Skeletal muscle cell (primary cell): ENCODE measurements around the gene GIGYF2.

Experiments used
- DNase-seq: peaks from one replicate; pipeline ENCODE4 v3.0.0-alpha.2; 2010; ENCODE audit warnings: low read depth
- H3K4me3 ChIP-seq: 2 replicates; pipeline ENCODE4 v1.5.1; 2011; ENCODE audit warnings: low read depth, mild to moderate bottlenecking, control low read depth, low read length, moderate library complexity

GIGYF2 gene, protein sequence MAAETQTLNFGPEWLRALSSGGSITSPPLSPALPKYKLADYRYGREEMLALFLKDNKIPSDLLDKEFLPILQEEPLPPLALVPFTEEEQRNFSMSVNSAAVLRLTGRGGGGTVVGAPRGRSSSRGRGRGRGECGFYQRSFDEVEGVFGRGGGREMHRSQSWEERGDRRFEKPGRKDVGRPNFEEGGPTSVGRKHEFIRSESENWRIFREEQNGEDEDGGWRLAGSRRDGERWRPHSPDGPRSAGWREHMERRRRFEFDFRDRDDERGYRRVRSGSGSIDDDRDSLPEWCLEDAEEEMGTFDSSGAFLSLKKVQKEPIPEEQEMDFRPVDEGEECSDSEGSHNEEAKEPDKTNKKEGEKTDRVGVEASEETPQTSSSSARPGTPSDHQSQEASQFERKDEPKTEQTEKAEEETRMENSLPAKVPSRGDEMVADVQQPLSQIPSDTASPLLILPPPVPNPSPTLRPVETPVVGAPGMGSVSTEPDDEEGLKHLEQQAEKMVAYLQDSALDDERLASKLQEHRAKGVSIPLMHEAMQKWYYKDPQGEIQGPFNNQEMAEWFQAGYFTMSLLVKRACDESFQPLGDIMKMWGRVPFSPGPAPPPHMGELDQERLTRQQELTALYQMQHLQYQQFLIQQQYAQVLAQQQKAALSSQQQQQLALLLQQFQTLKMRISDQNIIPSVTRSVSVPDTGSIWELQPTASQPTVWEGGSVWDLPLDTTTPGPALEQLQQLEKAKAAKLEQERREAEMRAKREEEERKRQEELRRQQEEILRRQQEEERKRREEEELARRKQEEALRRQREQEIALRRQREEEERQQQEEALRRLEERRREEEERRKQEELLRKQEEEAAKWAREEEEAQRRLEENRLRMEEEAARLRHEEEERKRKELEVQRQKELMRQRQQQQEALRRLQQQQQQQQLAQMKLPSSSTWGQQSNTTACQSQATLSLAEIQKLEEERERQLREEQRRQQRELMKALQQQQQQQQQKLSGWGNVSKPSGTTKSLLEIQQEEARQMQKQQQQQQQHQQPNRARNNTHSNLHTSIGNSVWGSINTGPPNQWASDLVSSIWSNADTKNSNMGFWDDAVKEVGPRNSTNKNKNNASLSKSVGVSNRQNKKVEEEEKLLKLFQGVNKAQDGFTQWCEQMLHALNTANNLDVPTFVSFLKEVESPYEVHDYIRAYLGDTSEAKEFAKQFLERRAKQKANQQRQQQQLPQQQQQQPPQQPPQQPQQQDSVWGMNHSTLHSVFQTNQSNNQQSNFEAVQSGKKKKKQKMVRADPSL (N-terminal part only)

DNA sequence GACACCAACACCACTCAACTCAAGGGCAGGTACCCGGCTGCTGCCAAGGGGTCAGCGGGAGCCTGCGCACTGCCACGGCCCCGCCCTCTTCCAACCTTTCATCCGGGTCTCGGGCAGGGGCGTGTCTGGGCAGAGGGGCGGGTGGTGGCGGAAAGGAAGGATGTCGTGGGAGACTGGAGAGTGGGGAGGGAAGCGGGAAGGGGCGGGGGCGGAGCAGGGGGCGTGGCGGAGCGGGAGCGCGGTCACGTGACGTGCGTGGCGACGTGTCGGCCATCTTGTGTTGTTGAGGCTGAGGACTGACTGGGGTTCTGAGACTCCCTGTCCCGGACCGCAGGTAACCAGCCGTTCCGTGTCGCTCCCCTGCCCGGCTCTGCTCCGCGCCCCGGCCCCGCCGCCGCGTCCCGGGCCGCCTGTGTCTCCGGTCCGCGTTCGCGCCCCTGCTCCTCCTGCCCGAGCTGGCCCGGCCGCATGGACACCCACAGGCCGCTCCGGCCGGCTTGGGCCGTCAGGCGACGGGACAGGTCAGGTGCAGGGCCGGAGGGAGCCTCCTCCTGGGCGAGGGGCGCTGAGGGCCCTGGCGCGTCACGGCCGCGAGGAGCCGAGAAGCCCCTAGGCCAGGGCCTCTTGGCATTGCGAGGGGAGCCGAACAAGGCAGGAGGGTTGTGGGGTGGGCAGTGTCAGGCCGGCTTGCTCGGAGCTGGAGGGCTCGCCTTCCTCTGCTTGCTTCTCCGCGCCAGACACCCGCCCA, at the start of gene GIGYF2:
GIGYF2 (plus strand) TSS at position 273 of the 748 bp plus-strand sequence. CDS start 37,867 bp downstream, outside the sequence.
- H3K4me3 ChIP-seq, result peak within 1 kb of the TSS; percentile 85
- peak; percentile 83 for DNase-seq

DNA sequence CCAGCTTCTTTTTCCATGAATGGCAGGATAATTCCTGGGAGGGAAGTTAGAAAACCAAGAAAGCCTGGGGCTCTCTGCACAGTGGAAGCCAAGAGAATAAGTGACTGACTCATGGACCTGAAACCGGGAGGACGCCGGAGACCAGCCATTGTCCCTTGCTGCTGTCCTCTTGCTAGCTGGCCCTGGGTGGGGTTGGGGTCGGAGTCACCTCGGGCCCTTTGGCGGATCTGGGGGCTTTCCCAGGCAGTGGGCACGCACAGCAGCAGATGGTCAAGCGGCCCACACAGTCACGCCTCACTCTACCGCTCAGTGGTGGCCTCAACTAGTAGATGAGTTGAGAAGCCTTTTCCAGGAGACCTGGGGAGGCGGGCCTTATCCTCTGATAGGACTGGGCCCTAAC, 48.1 kb upstream of the GIGYF2 start:
- no peak overlapping the region for H3K4me3 ChIP-seq
- DNase-seq, result no peak

DNA sequence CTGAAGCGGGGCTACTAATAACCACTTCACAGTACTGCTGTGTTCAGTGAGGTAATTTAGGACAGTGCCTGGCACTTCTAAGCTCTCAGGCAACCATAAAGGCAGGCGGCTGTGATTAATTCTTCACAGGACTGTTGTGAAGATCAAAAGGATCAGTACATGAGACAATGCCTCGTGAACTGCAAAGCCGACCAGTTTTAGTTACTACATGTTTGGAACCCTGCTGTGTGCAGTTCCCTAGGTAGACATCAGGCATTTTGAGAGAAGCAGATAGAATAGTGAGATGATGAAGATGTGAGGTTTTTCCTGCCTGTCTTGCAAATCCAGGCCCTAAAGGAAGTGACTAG, 44.7 kb upstream of the GIGYF2 start:
- H3K4me3 ChIP-seq, result no peak overlapping the region
- DNase-seq, result no peak

GRCh38 chr2:232653441-232653840, 43.7 kb upstream of the GIGYF2 start:
- DNase-seq, result no peak
- H3K4me3 ChIP-seq, result no peak overlapping the region

DNA sequence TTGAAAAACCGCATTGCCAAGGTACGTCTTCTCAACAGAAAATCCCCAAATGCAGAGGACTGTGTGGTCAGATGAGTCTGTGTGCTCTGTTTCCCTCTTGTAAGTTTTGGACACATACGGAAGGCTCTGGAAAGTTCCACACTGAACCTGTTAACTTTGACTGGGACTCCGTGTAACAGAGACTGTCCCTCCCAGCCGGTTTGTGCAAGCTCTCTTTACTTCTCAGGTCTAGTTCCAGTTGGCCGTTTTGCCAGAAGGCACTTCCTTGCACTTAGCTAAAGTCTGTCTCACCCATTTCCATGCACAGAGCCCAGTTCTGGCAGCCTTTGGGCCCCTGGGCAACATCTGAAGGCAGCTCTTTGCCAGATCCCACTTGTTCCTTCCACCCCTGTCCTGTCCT, 41.7 kb upstream of the GIGYF2 start:
- no peak for DNase-seq
- no peak overlapping the region for H3K4me3 ChIP-seq

DNA sequence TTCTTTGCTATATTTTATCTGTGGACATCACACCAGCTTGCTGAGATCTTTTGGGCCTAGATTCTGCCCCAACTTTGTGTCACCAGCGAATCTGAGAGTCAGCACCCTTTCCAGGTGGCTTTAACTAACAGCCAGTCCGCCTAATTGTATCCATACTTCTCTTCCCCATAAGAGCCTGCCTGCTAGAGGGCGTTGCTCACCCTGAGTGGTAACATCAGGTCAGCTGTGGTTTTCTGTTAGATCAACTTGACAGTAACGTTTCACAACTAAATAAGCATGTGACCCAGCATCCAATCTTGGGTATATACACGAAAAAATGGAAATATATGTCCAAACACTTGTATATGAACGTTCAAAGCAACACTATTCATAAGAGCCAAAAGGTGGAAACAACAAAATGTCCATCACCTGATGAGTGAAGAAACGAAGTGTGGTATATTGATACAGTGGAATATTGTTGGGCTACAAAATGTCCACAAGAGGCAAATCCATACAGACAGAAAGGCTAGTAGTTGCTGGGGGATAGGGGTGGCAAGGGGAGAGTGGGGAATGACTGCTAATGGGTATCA, 38.8 kb upstream of the GIGYF2 start:
- DNase-seq, result no peak
- no peak overlapping the region for H3K4me3 ChIP-seq

- H3K4me3 ChIP-seq, result no peak overlapping the region
- no peak for DNase-seq
These were observed 37.8 kb upstream of the GIGYF2 start for GRCh38 chr2:232659359-232659758.

DNA sequence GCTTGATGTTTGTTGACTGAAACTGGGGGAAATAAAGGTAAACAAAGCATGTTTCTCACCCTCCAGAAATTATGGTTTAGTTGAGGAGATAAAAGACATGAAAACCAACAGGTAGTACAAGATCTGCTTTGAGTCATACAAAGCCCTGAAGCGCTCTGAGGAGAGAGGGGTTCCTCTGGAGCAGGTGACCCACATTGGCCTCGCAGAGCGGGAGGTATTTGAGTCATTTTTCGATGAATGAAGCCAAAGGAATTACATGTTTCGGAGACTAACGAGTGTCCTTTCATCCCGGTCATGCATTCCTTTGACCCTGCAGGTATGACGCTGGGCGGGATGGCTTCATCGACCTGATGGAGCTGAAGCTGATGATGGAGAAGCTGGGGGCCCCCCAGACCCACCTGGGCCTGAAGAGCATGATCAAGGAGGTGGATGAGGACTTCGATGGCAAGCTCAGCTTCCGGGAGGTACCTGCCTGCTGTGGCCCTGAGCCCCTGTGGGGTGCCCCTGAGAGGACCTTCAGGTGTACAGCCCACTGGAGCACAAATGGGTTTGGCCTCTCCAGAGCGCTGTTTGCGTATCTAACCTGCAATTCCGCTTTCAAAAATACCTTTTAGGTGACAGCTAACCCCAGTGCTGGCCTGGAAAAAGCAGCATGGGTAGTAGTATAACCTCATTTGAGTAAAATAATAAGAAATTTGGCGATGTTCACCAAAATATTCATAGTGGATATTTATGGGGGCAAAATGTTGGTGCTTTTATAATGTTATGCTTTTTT, 34.5 kb upstream of the GIGYF2 start:
- no peak overlapping the region for H3K4me3 ChIP-seq
- DNase-seq, result no peak

DNA sequence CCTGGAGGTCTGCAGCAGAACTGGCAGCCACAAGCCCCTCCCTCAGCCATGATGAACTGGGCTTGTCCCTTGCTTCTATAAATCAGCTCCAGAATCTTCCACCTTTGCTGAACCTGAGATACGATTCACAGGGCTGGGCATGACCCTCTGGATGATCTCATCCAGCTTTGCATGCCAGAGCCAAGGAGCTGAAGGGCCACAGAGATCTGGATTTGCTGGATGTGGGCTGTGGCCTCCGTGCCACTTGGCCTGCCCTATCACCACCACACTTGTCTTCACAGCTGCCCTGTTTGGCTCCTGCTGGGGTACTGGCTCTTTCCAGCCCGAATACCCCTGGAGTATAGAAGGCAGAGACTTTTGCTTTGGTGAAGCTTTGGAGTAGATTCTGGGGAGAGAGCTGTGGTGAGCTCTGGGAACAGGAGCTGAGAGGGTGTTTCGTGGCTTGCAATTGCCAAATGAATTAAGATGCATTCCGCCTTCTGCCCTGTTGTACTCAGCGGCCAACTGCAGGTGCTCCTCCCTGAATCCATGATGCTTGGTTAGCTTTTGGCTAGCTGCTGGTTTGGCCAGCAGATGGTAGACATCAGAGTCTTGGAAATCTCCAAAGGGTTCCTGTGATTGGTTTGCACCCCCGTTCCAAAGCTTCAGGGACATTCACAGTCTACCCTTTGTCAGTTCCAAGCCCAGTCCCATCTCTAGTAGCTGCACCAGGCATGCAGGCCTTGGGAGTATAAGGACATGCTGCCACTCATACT, 30.9 kb upstream of the GIGYF2 start:
- no peak overlapping the region for H3K4me3 ChIP-seq
- no peak for DNase-seq

GRCh38 chr2:232667989-232668583, 29.0 kb upstream of the GIGYF2 start:
- no peak for DNase-seq
- no peak overlapping the region for H3K4me3 ChIP-seq

GRCh38 chr2:232668805-232669444, 28.2 kb upstream of the GIGYF2 start:
- no peak for DNase-seq
- no peak overlapping the region for H3K4me3 ChIP-seq

- no peak overlapping the region for H3K4me3 ChIP-seq
- no peak for DNase-seq
These were observed 24.5 kb upstream of the GIGYF2 start for GRCh38 chr2:232672588-232672987.

GRCh38 chr2:232674491-232674890, 22.6 kb upstream of the GIGYF2 start:
- no peak overlapping the region for H3K4me3 ChIP-seq
- no peak for DNase-seq

- H3K4me3 ChIP-seq, result no peak overlapping the region
- no peak for DNase-seq
These were observed 21.8 kb upstream of the GIGYF2 start for GRCh38 chr2:232675381-232675780.

DNA sequence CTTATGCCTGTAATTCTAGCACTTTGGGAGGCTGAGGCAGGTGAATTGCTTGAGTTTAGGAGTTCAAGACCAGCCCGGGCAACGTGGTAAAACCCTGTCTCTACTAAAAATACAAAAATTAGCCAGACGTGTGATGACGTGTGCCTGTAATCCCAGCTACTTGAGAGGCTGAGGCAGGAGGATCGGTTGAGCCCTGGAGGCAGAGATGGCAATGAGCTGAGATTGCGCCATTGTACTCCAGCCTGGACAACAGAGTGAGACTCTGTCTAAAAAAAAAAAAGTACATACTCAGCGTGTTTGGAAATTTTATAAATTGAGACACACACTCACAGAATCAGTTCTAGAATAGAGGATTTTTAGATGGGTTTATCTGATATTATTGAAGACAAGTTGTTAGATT, 17.1 kb upstream of the GIGYF2 start:
- no peak overlapping the region for H3K4me3 ChIP-seq
- no peak for DNase-seq

GRCh38 chr2:232681527-232681926, 15.6 kb upstream of the GIGYF2 start:
- DNase-seq, result no peak
- H3K4me3 ChIP-seq, result no peak overlapping the region

GRCh38 chr2:232683368-232683767, 13.8 kb upstream of the GIGYF2 start:
- no peak overlapping the region for H3K4me3 ChIP-seq
- no peak for DNase-seq
